HepG2 (cell line): ENCODE data around the gene CCDC154. TPM values are rescaled to one million over a fixed set of nuclear protein-coding genes. Genes with fewer than 3 reads are reported as not detected.
A peak's percentile ranks its signal among the peaks of the same experiment; 100 is the strongest.

Experiments
- ATAC-seq: fragments of 200-7000 bp; cut with Tn5 transposase; 3 replicates; pipeline ENCODE4 v1.9.1; 2020; ENCODE audit warnings: mild to moderate bottlenecking, moderate library complexity
- Bru-seq: library from RNA; stranded (reverse); fragments of 400-500 nt; gene quantifications from one replicate; lab custom pipeline; 2021; lab: Mats Ljungman, UMichigan
- BruChase-seq, 2 experiments: library from RNA; stranded (reverse); fragments of 400-500 nt; gene quantifications; one replicate each; lab custom pipeline; 2021; lab: Mats Ljungman, UMichigan
- BruUV-seq: library from RNA; stranded (reverse); fragments of 400-500 nt; replicated peaks from 2 replicates; lab custom pipeline; 2021; lab: Mats Ljungman, UMichigan
- CTCF ChIA-PET: fragments of 300-600 bp; formaldehyde crosslinking; extraction: SDS; loops from one replicate; lab custom pipeline; 2021; ENCODE audit warnings: low total read pairs, inconsistent platforms, low intra/inter-chr PET ratio; lab: Yijun Ruan, JAX
- POLR2A ChIA-PET: fragments of 350-600 bp; sonication (Branson Sonifier 250); formaldehyde crosslinking; loops from one replicate; lab custom pipeline; 2020; ENCODE audit warnings: antibody characterized with exemption, inconsistent platforms; lab: Yijun Ruan, JAX
- DNase-seq: peaks from one replicate; pipeline ENCODE4 v3.0.0-alpha.2; 2015; ENCODE audit warnings: low spot score
- FAIRE-seq: peaks from 3 replicates; lab custom pipeline; 2011; peaks lifted over from hg19 to GRCh38; lab: Jason Lieb, UNC
- H2AFZ ChIP-seq: one replicate; pipeline ENCODE4 v1.6.1; 2011; ENCODE audit warnings: low read length, inconsistent platforms
- H3K27ac ChIP-seq: fragments of 300-600 bp; 3 replicates; pipeline ENCODE4 v1.8.0; 2011; ENCODE audit warnings: mixed run types, mild to moderate bottlenecking, mixed read lengths, low read length, inconsistent platforms; ENCODE audit not compliant: insufficient read depth; ENCODE audit errors: extremely low read length
- H3K27me3 ChIP-seq, 2 experiments: fragments of 200-600 bp in 1 of 2; 2 replicates in 1 of 2; 3 replicates in 1 of 2; pipeline versions ENCODE4 v1.6.0 to v1.8.0; 2011; ENCODE audit warnings: low read length in 2 of 2, mild to moderate bottlenecking in 2 of 2, moderate library complexity in 2 of 2, inconsistent platforms in 1 of 2; ENCODE audit not compliant: insufficient read depth in 2 of 2, control insufficient read depth in 1 of 2
- H3K36me3 ChIP-seq, 2 experiments: fragments of 200-600 bp in 1 of 2; replicated peaks in 1 of 2; 2 replicates in 1 of 2; 3 replicates in 1 of 2; pipeline versions ENCODE4 v1.5.1 to v1.8.0; 2011; ENCODE audit warnings: low read length in 2 of 2, inconsistent platforms in 1 of 2; ENCODE audit not compliant: insufficient read depth in 2 of 2, control insufficient read depth in 1 of 2
- H3K4me1 ChIP-seq: 2 replicates; pipeline ENCODE4 v1.5.1; 2012; ENCODE audit warnings: low read length, inconsistent platforms; ENCODE audit not compliant: insufficient read depth
- H3K4me2 ChIP-seq: 2 replicates; pipeline ENCODE4 v1.6.0; 2011; ENCODE audit warnings: low read depth, low read length, inconsistent platforms
- H3K4me3 ChIP-seq, 3 experiments: fragments of 200-600 bp in 1 of 3; sonication (generic), shearing (Covaris generic) in 1 of 3; replicated peaks in 1 of 3; 2 replicates each; pipeline ENCODE4 v1.5.1; 2011 to 2016; ENCODE audit warnings: low read length in 3 of 3, inconsistent platforms in 2 of 3, low read depth in 2 of 3, mild to moderate bottlenecking in 2 of 3, control low read depth in 1 of 3, mixed read lengths in 1 of 3; ENCODE audit not compliant: insufficient read depth in 1 of 3
- H3K79me2 ChIP-seq: one replicate; pipeline ENCODE4 v1.6.1; 2011; ENCODE audit warnings: low read length, inconsistent platforms; ENCODE audit not compliant: insufficient read depth
- H3K9ac ChIP-seq: 2 replicates; pipeline ENCODE4 v1.6.0; 2011; ENCODE audit warnings: mild to moderate bottlenecking, low read depth, low read length, inconsistent platforms; ENCODE audit not compliant: insufficient read depth
- H3K9me3 ChIP-seq: 2 replicates; pipeline ENCODE4 v1.5.1; 2012; ENCODE audit warnings: mild to moderate bottlenecking, low read length
- H4K20me1 ChIP-seq: 2 replicates; pipeline ENCODE4 v1.6.0; 2011; ENCODE audit warnings: inconsistent platforms, mild to moderate bottlenecking, low read length, moderate library complexity; ENCODE audit not compliant: insufficient read depth
- AGO1 ChIP-seq: fragments of 200-400 bp; formaldehyde crosslinking; IDR thresholded peaks from 2 replicates; pipeline ENCODE4 v1.6.1; 2017; ENCODE audit warnings: mild to moderate bottlenecking, low read depth, low read length, moderate library complexity; ENCODE audit not compliant: poor library complexity, severe bottlenecking
- AGO2 ChIP-seq: fragments of 200-400 bp; formaldehyde crosslinking; optimal IDR thresholded peaks from 2 replicates; pipeline ENCODE3; 2017; ENCODE audit warnings: mild to moderate bottlenecking, low read depth, low read length, moderate library complexity
- E2F2 ChIP-seq: sonication (generic); formaldehyde crosslinking; IDR thresholded peaks from 2 replicates; pipeline ENCODE4 v1.4.0; 2020; ENCODE audit warnings: missing genetic modification reagents, borderline replicate concordance
- KDM2A ChIP-seq: sonication (generic); formaldehyde crosslinking; IDR thresholded peaks from 2 replicates; pipeline ENCODE4 v1.4.0; 2020; ENCODE audit warnings: low read depth, missing genetic modification reagents, borderline replicate concordance
- RBM22 ChIP-seq: fragments of 200-400 bp; formaldehyde crosslinking; optimal IDR thresholded peaks from 2 replicates; pipeline ENCODE3; 2017; ENCODE audit warnings: mild to moderate bottlenecking, low read length, moderate library complexity
- ZNF768 ChIP-seq: sonication (generic); formaldehyde crosslinking; IDR thresholded peaks from 2 replicates; pipeline ENCODE4 v1.4.0; 2020; ENCODE audit warnings: missing genetic modification reagents
- WGBS: methylation state at CpG from one replicate; pipeline ENCODE4 v1.1.6; 2017; ENCODE audit warnings: low lambda C conversion rate; 5-methylcytosine and 5-hydroxymethylcytosine counted together
- in situ Hi-C: cut with HindIII; loops from 2 replicates; pipeline ENCODE4 v1.10.0; 2017; ENCODE audit warnings: low pct_unique_long_range_greater_than_20kb; ENCODE audit not compliant: extremely low pct_ligation_motif_present
- intact Hi-C: fragments of 100-400 bp; cut with micrococcal nuclease; formaldehyde crosslinking; loops from one replicate; pipeline ENCODE4 v1.10.0; 2022; ENCODE audit not compliant: unreplicated experiment
- long read RNA-seq, 2 experiments: library from RNA in 1 of 2; library from polyadenylated mRNA in 1 of 2; stranded (forward) in 1 of 2; unstranded in 1 of 2; transcript quantifications; one replicate each; pipeline ENCODE4 v2.0.0, GENCODE V29; 2019 to 2022
- polyA minus RNA-seq, 3 experiments: library from RNA; depleted of rRNA, polyadenylated mRNA; stranded (reverse); fragments of >200 nt; gene quantifications; 2 replicates each; pipeline ENCODE4 v1.2.3, GENCODE V29; 2011; ENCODE audit warnings: low replicate concordance in 1 of 3
- polyA plus RNA-seq, 8 experiments: library from polyadenylated mRNA; depleted of rRNA in 3 of 8; stranded (reverse) in 7 of 8; unstranded in 1 of 8; fragments of >200 nt; fragmentation: Illumina TruSeq in 4 of 8; extraction: Trizol in 4 of 8; gene quantifications; 2 replicates each; pipeline versions ENCODE4 v1.2.1 to v1.2.3, GENCODE V29; 2011 to 2016; ENCODE audit warnings: low read depth in 4 of 8, missing spikeins in 1 of 8, mixed read lengths in 1 of 8; ENCODE audit not compliant: insufficient read depth in 1 of 8
- total RNA-seq, 5 experiments: library from RNA; depleted of rRNA; stranded (reverse); fragments of >200 nt; fragmentation: Illumina TruSeq; extraction: Trizol; gene quantifications; 2 replicates each; pipeline ENCODE4 v1.2.3, GENCODE V29; 2016; ENCODE audit warnings: low read depth in 1 of 5

Gene CCDC154
- total RNA-seq (2016; rRNA removed; fragmentation: Illumina TruSeq; extraction: Trizol) = 1.5 and 1.8 TPM in 2 replicates
- total RNA-seq (2016; cell fraction: cytosol; rRNA removed; fragmentation: Illumina TruSeq; extraction: Trizol; ENCODE audit: low read depth) = 0.61 and 0.79 TPM in 2 replicates
- 1.4 and 1.7 TPM in 2 replicates for total RNA-seq (2016; cell fraction: insoluble cytoplasmic fraction; rRNA removed; fragmentation: Illumina TruSeq; extraction: Trizol)
- total RNA-seq (2016; cell fraction: membrane; rRNA removed; fragmentation: Illumina TruSeq; extraction: Trizol) = 0.83 and 1.1 TPM in 2 replicates
- total RNA-seq (2016; cell fraction: nucleus; rRNA removed; fragmentation: Illumina TruSeq; extraction: Trizol) = 0.31 TPM in 1 of 2 replicates, not detected in the other
- polyA plus RNA-seq (2011; rRNA removed) = 0.84 and 0.92 TPM in 2 replicates
- polyA plus RNA-seq (2011; cell fraction: cytosol; rRNA removed) = 0.24 and 0.56 TPM in 2 replicates
- 2.1 and 2.4 TPM in 2 replicates for polyA plus RNA-seq (2011; cell fraction: nucleus; rRNA removed)
- polyA plus RNA-seq (2012) = 0.48 and 1.2 TPM in 2 replicates
- 0.92 and 1.0 TPM in 2 replicates for polyA plus RNA-seq (2016; cell fraction: cytosol; fragmentation: Illumina TruSeq; extraction: Trizol; ENCODE audit: low read depth)
- polyA plus RNA-seq (2016; cell fraction: insoluble cytoplasmic fraction; fragmentation: Illumina TruSeq; extraction: Trizol; ENCODE audit: low read depth) = 0.65 and 1.6 TPM in 2 replicates
- 0.45 and 0.71 TPM in 2 replicates for polyA plus RNA-seq (2016; cell fraction: membrane; fragmentation: Illumina TruSeq; extraction: Trizol; ENCODE audit: low read depth)
- polyA plus RNA-seq (2016; cell fraction: nucleus; fragmentation: Illumina TruSeq; extraction: Trizol; ENCODE audit: insufficient read depth, low read depth) = 2.3 and 3.5 TPM in 2 replicates
- polyA minus RNA-seq (2011; rRNA and poly(A)+ RNA removed; ENCODE audit: low replicate concordance) = not detected in 2 replicates
- not detected in 2 replicates for polyA minus RNA-seq (2011; cell fraction: cytosol; rRNA and poly(A)+ RNA removed)
- 0.12 and 0.26 TPM in 2 replicates for polyA minus RNA-seq (2011; cell fraction: nucleus; rRNA and poly(A)+ RNA removed)
- percentile 30 among the genes with signal in this experiment for Bru-seq, nascent RNA
- percentile 31 among the genes with signal in this experiment for BruChase-seq, experiment 1, labeled RNA remaining after a 6-hour chase
- BruChase-seq, experiment 2, labeled RNA remaining after a 2-hour chase = percentile 28 among the genes with signal in this experiment
- long read RNA-seq, experiment 1, partial matches to known transcripts = 1 of 7 reads
- long read RNA-seq, experiment 1, other reads (novel, unspliced or antisense) = 6 of 7 reads
- long read RNA-seq, experiment 2, partial matches to known transcripts = 1 of 3 reads
- long read RNA-seq, experiment 2, other reads (novel, unspliced or antisense) = 2 of 3 reads

GRCh38 chr16:1443980-1444729 lies at the start of gene CCDC154:
CCDC154 (minus strand) TSS chr16:1444556; CDS start chr16:1444322, 234 bp downstream.
- Histone ChIP-seq H3K27me3 (peaks cover 4 to 6% of the 10 kb centered on the region in 2 experiments; a peak in 3 of 5 replicates), H3K27ac (no peak within 1 kb of the TSS), H3K36me3 (no peaks in the 10 kb centered on the region; a peak in 1 of 5 replicates), H3K4me2 (no peak within 1 kb of the TSS), H3K4me1 (peaks cover 22% of the 10 kb centered on the region), H3K9me3 (no peaks in the 10 kb centered on the region), H4K20me1 (no peaks in the 10 kb centered on the region), H3K4me3 (no peak within 1 kb of the TSS), H2AFZ (no peak within 1 kb of the TSS), H3K79me2 (no peaks in the 10 kb centered on the region), H3K9ac (0 out of 2 replicates have a peak within 1 kb of the TSS, but pooled peaks have one; percentile 8)
- intact Hi-C loops (no loop called here), in situ Hi-C loops (no loop called here)
- FAIRE-seq = no peak
- 80% methylated on average over 5 of the region's 27 CpGs for WGBS
- no TSS peak for BruUV-seq
- peak; percentile 6; the same call in 2 of the 3 replicates for ATAC-seq
- DNase-seq = no peak
- TF ChIP-seq AGO1 (peak; percentile 67), E2F2 (CRISPR knock-in tag) (no peak), KDM2A (CRISPR knock-in tag) (peak; percentile 50; the same call in 1 of the 2 replicates), AGO2 (peak; percentile 88), ZNF768 (CRISPR knock-in tag) (peak; percentile 93), RBM22 (no peak)
- ChIA-PET POLR2A (no interaction called here), CTCF (no interaction called here)
